Mesendoderm (in vitro differentiated cells): ENCODE measurements around the gene GALNS. TPM values are rescaled to one million over a fixed set of nuclear protein-coding genes. Genes with fewer than 3 reads are reported as not detected.

Experiments used
- DNase-seq: peaks from one replicate; pipeline ENCODE4 v3.0.0; 2013
- H2AK5ac ChIP-seq: 2 replicates; pipeline ENCODE4 v1.6.1; 2013; ENCODE audit warnings: low read length, inconsistent platforms
- H2BK120ac ChIP-seq: 2 replicates; pipeline ENCODE4 v1.6.1; 2013; ENCODE audit warnings: low read depth, mild to moderate bottlenecking, low read length, moderate library complexity, mixed read lengths
- H2BK15ac ChIP-seq: replicated peaks from 2 replicates; pipeline ENCODE4 v1.6.1; 2013; ENCODE audit warnings: low read depth, mild to moderate bottlenecking, moderate library complexity
- H2BK5ac ChIP-seq: 2 replicates; pipeline ENCODE4 v1.6.1; 2013; ENCODE audit warnings: low read length, inconsistent platforms
- H3K18ac ChIP-seq: 2 replicates; pipeline ENCODE4 v1.6.1; 2013; ENCODE audit warnings: mild to moderate bottlenecking, low read length, mixed read lengths
- H3K23ac ChIP-seq: one replicate; pipeline ENCODE4 v1.6.1; 2013; ENCODE audit warnings: low read length
- H3K27ac ChIP-seq: 2 replicates; pipeline ENCODE4 v1.5.1; 2013; ENCODE audit warnings: low read depth, mild to moderate bottlenecking, inconsistent platforms, low read length, moderate library complexity
- H3K27me3 ChIP-seq: 2 replicates; pipeline ENCODE4 v1.6.1; 2013; ENCODE audit warnings: low read length, control low read depth, mild to moderate bottlenecking, inconsistent platforms; ENCODE audit not compliant: insufficient read depth, poor library complexity
- H3K36me3 ChIP-seq: 2 replicates; pipeline ENCODE4 v1.6.1; 2013; ENCODE audit warnings: low read length, inconsistent platforms; ENCODE audit not compliant: control insufficient read depth, insufficient read depth
- H3K4ac ChIP-seq: one replicate; pipeline ENCODE4 v1.6.1; 2013; ENCODE audit warnings: low read depth, mild to moderate bottlenecking, low read length, moderate library complexity
- H3K4me1 ChIP-seq: 2 replicates; pipeline ENCODE4 v1.6.1; 2013; ENCODE audit warnings: low read depth, low read length, inconsistent platforms; ENCODE audit not compliant: control insufficient read depth
- H3K4me2 ChIP-seq: 2 replicates; pipeline ENCODE4 v1.6.1; 2013; ENCODE audit warnings: low read length
- H3K4me3 ChIP-seq: 2 replicates; pipeline ENCODE4 v1.5.1; 2013; ENCODE audit warnings: mild to moderate bottlenecking, low read length
- H3K56ac ChIP-seq: one replicate; pipeline ENCODE4 v1.6.1; 2013; ENCODE audit warnings: low read length
- H3K79me1 ChIP-seq: 2 replicates; pipeline ENCODE4 v1.6.1; 2013; ENCODE audit warnings: low read length, inconsistent platforms
- H3K79me2 ChIP-seq: 2 replicates; pipeline ENCODE4 v1.6.1; 2013; ENCODE audit warnings: mild to moderate bottlenecking, low read length; ENCODE audit not compliant: control insufficient read depth, insufficient read depth
- H3K9ac ChIP-seq: 2 replicates; pipeline ENCODE4 v1.6.1; 2013; ENCODE audit warnings: low read length, inconsistent platforms
- H4K5ac ChIP-seq: one replicate; pipeline ENCODE4 v1.6.1; 2013; ENCODE audit warnings: low read length
- H4K8ac ChIP-seq: one replicate; pipeline ENCODE4 v1.6.1; 2013; ENCODE audit warnings: low read depth, mild to moderate bottlenecking, control low read depth, low read length, moderate library complexity
- WGBS: extraction: QIAGEN DNeasy Blood & Tissue Kit; methylation state at CpG from one replicate; pipeline ENCODE4 v1.1.7; 2013; ENCODE audit warnings: low lambda C conversion rate, missing lambda C conversion rate; ENCODE audit not compliant: insufficient coverage; ENCODE audit errors: extremely low coverage; 5-methylcytosine and 5-hydroxymethylcytosine counted together
- polyA plus RNA-seq, 2 experiments: library from polyadenylated mRNA; stranded (reverse); fragments of 200-250 nt; gene quantifications; one replicate each; pipeline ENCODE4 v1.2.3, GENCODE V29; 2013

The GALNS gene
- polyA plus RNA-seq (2013, experiment 1 of 2) = 8.9 TPM
- polyA plus RNA-seq (2013, experiment 2 of 2) = 8.8 TPM

GRCh38 chr16:88856828-88857727, at the start of gene GALNS, which contains the start of gene TRAPPC2L:
Gene GALNS, minus strand, starts transcription at chr16:88856947. Its CDS starts 70 bp downstream, at chr16:88856877.
Gene TRAPPC2L, plus strand, starts transcription at chr16:88857127. Its CDS starts 24 bp downstream, at chr16:88857151.
- DNase-seq = peak; percentile 95
- WGBS = no CpG with 5 or more reads among the region's 87 CpGs
- no peak within 1 kb of the TSS for H2BK15ac ChIP-seq

GRCh38 chr16:88906020-88906419, 49.3 kb upstream of the GALNS start:
- Histone ChIP-seq H2BK5ac (no peak overlapping the region), H3K18ac (no peak overlapping the region), H3K27ac (no peak overlapping the region), H3K79me1 (no peaks in the 10 kb centered on the region), H2AK5ac (no peak overlapping the region), H3K79me2 (no peaks in the 10 kb centered on the region), H2BK120ac (no peak overlapping the region), H3K56ac (no peak overlapping the region), H4K8ac (no peak overlapping the region), H3K27me3 (no peaks in the 10 kb centered on the region), H3K9ac (no peak overlapping the region), H3K4me1 (no peaks in the 10 kb centered on the region), H3K36me3 (no peaks in the 10 kb centered on the region), H4K5ac (no peak overlapping the region), H3K4me2 (no peak overlapping the region), H2BK15ac (no peak overlapping the region), H3K23ac (no peak overlapping the region), H3K4ac (no peak overlapping the region), H3K4me3 (no peak overlapping the region)
- DNase-seq = no peak
- WGBS = no CpG with 5 or more reads among the region's 16 CpGs

More at GRCh38 chr16:88856828-88857727, at the start of gene GALNS, which contains the start of gene TRAPPC2L:
- Histone ChIP-seq H3K79me1 (peaks cover 9% of the 10 kb centered on the region), H3K18ac (peak within 1 kb of the TSS; percentile 2), H3K27me3 (no peaks in the 10 kb centered on the region), H4K5ac (no peak within 1 kb of the TSS), H3K23ac (peak within 1 kb of the TSS; percentile 85), H3K56ac (peak within 1 kb of the TSS; percentile 96), H3K4me1 (peaks cover 2% of the 10 kb centered on the region), H2BK120ac (no peak within 1 kb of the TSS), H3K79me2 (no peaks in the 10 kb centered on the region), H3K27ac (no peak within 1 kb of the TSS), H3K36me3 (no peaks in the 10 kb centered on the region), H3K4me3 (peak within 1 kb of the TSS; percentile 94), H4K8ac (no peak within 1 kb of the TSS), H3K4ac (no peak within 1 kb of the TSS), H3K4me2 (peak within 1 kb of the TSS; percentile 85), H2AK5ac (no peak within 1 kb of the TSS), H3K9ac (peak within 1 kb of the TSS; percentile 89), H2BK5ac (no peak within 1 kb of the TSS)

- Histone ChIP-seq H3K36me3 (no peaks in the 10 kb centered on the region), H4K8ac (no peak overlapping the region), H3K56ac (no peak overlapping the region), H3K27ac (no peak overlapping the region), H3K4me3 (no peak overlapping the region), H3K18ac (no peak overlapping the region), H2BK5ac (no peak overlapping the region), H2BK120ac (no peak overlapping the region), H3K23ac (no peak overlapping the region), H3K9ac (no peak overlapping the region), H4K5ac (no peak overlapping the region), H3K79me2 (no peaks in the 10 kb centered on the region), H3K4ac (no peak overlapping the region), H3K27me3 (no peaks in the 10 kb centered on the region), H3K4me2 (no peak overlapping the region), H3K4me1 (no peaks in the 10 kb centered on the region), H3K79me1 (no peaks in the 10 kb centered on the region), H2BK15ac (no peak overlapping the region), H2AK5ac (no peak overlapping the region)
- WGBS = no CpG with 5 or more reads among the region's 13 CpGs
- peak; percentile 34 for DNase-seq
These were observed 48.8 kb upstream of the GALNS start for GRCh38 chr16:88905563-88905962.

- no peak overlapping the region for H3K4me2 ChIP-seq
- H3K4me1 ChIP-seq = no peaks in the 10 kb centered on the region
- no peak overlapping the region for H2BK5ac ChIP-seq
- no peak overlapping the region for H3K27ac ChIP-seq
- H3K56ac ChIP-seq = no peak overlapping the region
- H3K18ac ChIP-seq = no peak overlapping the region
- no peaks in the 10 kb centered on the region for H3K27me3 ChIP-seq
- no peak overlapping the region for H3K23ac ChIP-seq
- no peak overlapping the region for H3K9ac ChIP-seq
- H3K79me2 ChIP-seq = no peaks in the 10 kb centered on the region
- H3K4ac ChIP-seq = no peak overlapping the region
- H3K36me3 ChIP-seq = no peaks in the 10 kb centered on the region
- H4K5ac ChIP-seq = no peak overlapping the region
- DNase-seq = no peak
- no peak overlapping the region for H2AK5ac ChIP-seq
- no peak overlapping the region for H2BK15ac ChIP-seq
- H2BK120ac ChIP-seq = no peak overlapping the region
- no peak overlapping the region for H4K8ac ChIP-seq
- H3K79me1 ChIP-seq = no peaks in the 10 kb centered on the region
- no peak overlapping the region for H3K4me3 ChIP-seq
- no CpG with 5 or more reads among the region's 21 CpGs for WGBS
These were observed 48.1 kb upstream of the GALNS start for GRCh38 chr16:88904676-88905365.

- no peak overlapping the region for H2BK120ac ChIP-seq
- no peak overlapping the region for H3K4me2 ChIP-seq
- no peak overlapping the region for H2AK5ac ChIP-seq
- no CpG with 5 or more reads among the region's 14 CpGs for WGBS
- H3K4me1 ChIP-seq = no peaks in the 10 kb centered on the region
- H3K79me2 ChIP-seq = no peaks in the 10 kb centered on the region
- H3K27me3 ChIP-seq = no peaks in the 10 kb centered on the region
- H2BK5ac ChIP-seq = no peak overlapping the region
- H4K8ac ChIP-seq = no peak overlapping the region
- H3K4me3 ChIP-seq = no peak overlapping the region
- H3K36me3 ChIP-seq = no peaks in the 10 kb centered on the region
- no peak overlapping the region for H3K23ac ChIP-seq
- H3K56ac ChIP-seq = no peak overlapping the region
- no peak for DNase-seq
- H3K79me1 ChIP-seq = no peaks in the 10 kb centered on the region
- no peak overlapping the region for H3K9ac ChIP-seq
- H3K18ac ChIP-seq = no peak overlapping the region
- H3K4ac ChIP-seq = no peak overlapping the region
- no peak overlapping the region for H4K5ac ChIP-seq
- no peak overlapping the region for H2BK15ac ChIP-seq
- no peak overlapping the region for H3K27ac ChIP-seq
These were observed 46.5 kb upstream of the GALNS start for GRCh38 chr16:88903267-88903666.
